Panc1 (cell line): ENCODE measurements around the gene RAD23A. TPM values are rescaled to one million over a fixed set of nuclear protein-coding genes. Genes with fewer than 3 reads are reported as not detected.

Experiments used
- ATAC-seq: fragments of 200-7000 bp; cut with Tn5 transposase; 2 replicates; pipeline ENCODE4 v1.9.1; 2020; ENCODE audit warnings: mild to moderate bottlenecking, moderate library complexity
- BruUV-seq: library from RNA; stranded (reverse); fragments of 400-500 nt; replicated peaks from 2 replicates; lab custom pipeline; 2021; lab: Mats Ljungman, UMichigan
- CTCF ChIA-PET: fragments of 300-600 bp; sonication (Branson Sonifier 250); formaldehyde crosslinking; loops from one replicate; lab custom pipeline; 2022; ENCODE audit warnings: antibody characterized with exemption; lab: Charles Lee
- POLR2A ChIA-PET: fragments of 300-600 bp; sonication (Branson Sonifier 250); formaldehyde crosslinking; loops from one replicate; lab custom pipeline; 2022; ENCODE audit warnings: antibody characterized with exemption; lab: Charles Lee
- DNase-seq: peaks from one replicate; pipeline ENCODE4 v3.0.0-alpha.2; 2010; ENCODE audit warnings: low read depth, low spot score
- H3K27ac ChIP-seq: 2 replicates; pipeline ENCODE4 v1.5.1; 2011; ENCODE audit warnings: mild to moderate bottlenecking, low read length, inconsistent platforms
- H3K27me3 ChIP-seq: fragments of 200-500 bp; sonication (Bioruptor generic); 2 replicates; pipeline ENCODE4 v1.6.0; 2014; ENCODE audit warnings: low read length, inconsistent platforms; ENCODE audit not compliant: control insufficient read depth, insufficient read depth
- H3K36me3 ChIP-seq: fragments of 200-500 bp; sonication (Bioruptor generic); 2 replicates; pipeline ENCODE4 v1.5.1; 2014; ENCODE audit warnings: inconsistent platforms, mild to moderate bottlenecking, low read length, moderate library complexity; ENCODE audit not compliant: control insufficient read depth, insufficient read depth
- H3K4me1 ChIP-seq: 2 replicates; pipeline ENCODE4 v1.5.1; 2011; ENCODE audit warnings: inconsistent platforms, mild to moderate bottlenecking, low read length, moderate library complexity; ENCODE audit not compliant: control insufficient read depth, insufficient read depth
- H3K4me3 ChIP-seq, 2 experiments: 2 replicates each; pipeline ENCODE4 v1.5.1; 2011 to 2012; ENCODE audit warnings: low read depth in 2 of 2, low read length in 2 of 2, mild to moderate bottlenecking in 2 of 2, inconsistent platforms in 1 of 2, moderate library complexity in 1 of 2
- H3K9me3 ChIP-seq: fragments of 200-500 bp; sonication (Bioruptor generic); 2 replicates; pipeline ENCODE4 v1.5.1; 2014; ENCODE audit warnings: low read depth, mild to moderate bottlenecking, inconsistent platforms, low read length, moderate library complexity; ENCODE audit not compliant: control insufficient read depth, insufficient read depth
- CTCF ChIP-seq: fragments of 450-650 bp; IDR thresholded peaks from 2 replicates; pipeline ENCODE4 v1.5.1; 2017; ENCODE audit warnings: mild to moderate bottlenecking
- POLR2AphosphoS5 ChIP-seq: IDR thresholded peaks from 2 replicates; pipeline ENCODE4 v1.6.1; 2012; ENCODE audit warnings: mild to moderate bottlenecking, low read depth, low read length, moderate library complexity
- REST ChIP-seq, 2 experiments: IDR thresholded peaks; 2 replicates each; pipeline ENCODE4 v1.6.1; 2011 to 2012; ENCODE audit warnings: low read depth in 2 of 2, control low read depth in 1 of 2, low read length in 1 of 2, mild to moderate bottlenecking in 1 of 2, moderate library complexity in 1 of 2; ENCODE audit not compliant: insufficient read depth in 1 of 2
- SIN3A ChIP-seq: IDR thresholded peaks from 2 replicates; pipeline ENCODE4 v1.6.1; 2012; ENCODE audit warnings: low read depth, mild to moderate bottlenecking, low read length, moderate library complexity, borderline replicate concordance; ENCODE audit not compliant: insufficient read depth
- TCF7L2 ChIP-seq: IDR thresholded peaks from 2 replicates; pipeline ENCODE4 v1.6.1; 2011; ENCODE audit warnings: mild to moderate bottlenecking, low read depth, low read length, inconsistent platforms
- in situ Hi-C: cut with HindIII; loops from 2 replicates; pipeline ENCODE4 v1.10.0; 2016; ENCODE audit warnings: low sequenced_read_pairs, low pct_unique_long_range_greater_than_20kb
- intact Hi-C: fragments of 100-400 bp; cut with micrococcal nuclease; formaldehyde crosslinking; loops from one replicate; pipeline ENCODE4 v1.10.0; 2022; ENCODE audit not compliant: unreplicated experiment
- total RNA-seq: library from RNA; stranded (reverse); gene quantifications from one replicate; pipeline ENCODE4 v1.2.1, GENCODE V29; 2021; ENCODE audit not compliant: unreplicated experiment

The RAD23A gene
- total RNA-seq, 1 experiment from 2014 or later = 111 TPM

GRCh38 chr19:13001502-13002165, 56.0 kb downstream of the RAD23A start:
- no TSS peak for BruUV-seq
- ATAC-seq (no peak), DNase-seq (no peak)
- Histone ChIP-seq H3K36me3 (no peaks in the 10 kb centered on the region), H3K4me1 (peaks cover 39% of the 10 kb centered on the region), H3K9me3 (no peaks in the 10 kb centered on the region), H3K27ac (no peak overlapping the region), H3K4me3 (no peak overlapping the region), H3K27me3 (no peaks in the 10 kb centered on the region)
- POLR2A ChIA-PET = interaction anchor here (0.7 kb wide), 1 partner anchor 41 kb away, joined by 19 read pairs; no protein-coding TSS in a partner anchor
- intact Hi-C loops = no loop called here
- in situ Hi-C loops = no loop called here
- TF ChIP-seq SIN3A (no peak), POLR2AphosphoS5 (no peak), TCF7L2 (no peak), CTCF (no peak), REST (IDR thresholded peaks at IDR 0.05; ENCODE audit: insufficient read depth in 1 of 2, low read depth in 2 of 2, low read length in 1 of 2) (no peak)
- CTCF ChIA-PET = no interaction called here

GRCh38 chr19:13002166-13002898, 56.7 kb downstream of the RAD23A start:
- no peaks in the 10 kb centered on the region for H3K36me3 ChIP-seq
- in situ Hi-C loops (no loop called here), intact Hi-C loops (no loop called here)
- H3K27me3 ChIP-seq = no peaks in the 10 kb centered on the region
- no peak overlapping the region for H3K27ac ChIP-seq
- H3K9me3 ChIP-seq = no peaks in the 10 kb centered on the region
- H3K4me3 ChIP-seq = no peak overlapping the region
- TF ChIP-seq TCF7L2 (no peak), POLR2AphosphoS5 (no peak), CTCF (no peak), SIN3A (no peak), REST (IDR thresholded peaks at IDR 0.05; ENCODE audit: insufficient read depth in 1 of 2, low read depth in 2 of 2, low read length in 1 of 2) (no peak)
- ChIA-PET CTCF (no interaction called here), POLR2A (interaction anchor here (0.7 kb wide), 1 partner anchor 41 kb away, joined by 19 read pairs; no protein-coding TSS in a partner anchor)
- BruUV-seq = no TSS peak
- ATAC-seq = no peak
- H3K4me1 ChIP-seq = peaks cover 41% of the 10 kb centered on the region
- DNase-seq = no peak
